CD4-positive, alpha-beta T cell (primary cell): ENCODE data around the gene ANKRD33B. TPM values are rescaled to one million over a fixed set of nuclear protein-coding genes. Genes with fewer than 3 reads are reported as not detected.

Experiments
- ATAC-seq: fragments of 200-7000 bp; cut with Tn5 transposase; one replicate; pipeline ENCODE4 v1.10.0; 2022; ENCODE audit warnings: mild to moderate bottlenecking; ENCODE audit not compliant: poor library complexity
- CTCF ChIA-PET: fragments of 350-600 bp; sonication (Branson Sonifier 250); formaldehyde crosslinking; loops from one replicate; lab custom pipeline; 2021; ENCODE audit warnings: antibody characterized with exemption, inconsistent platforms; lab: Charles Lee
- POLR2A ChIA-PET: fragments of 350-600 bp; sonication (Branson Sonifier 250); formaldehyde crosslinking; loops from one replicate; lab custom pipeline; 2021; ENCODE audit warnings: antibody characterized with exemption, inconsistent platforms; lab: Charles Lee
- DNase-seq, 14 experiments: peaks; one replicate each; pipeline ENCODE4 v3.0.0-alpha.2; 2013 to 2020; ENCODE audit warnings: mixed read lengths in 2 of 14
- H3K27ac ChIP-seq, 2 donors: one replicate each; pipeline versions ENCODE4 v1.5.1 to v1.7.0; 2013; ENCODE audit warnings: low read length in 2 of 2, low read depth in 1 of 2, mild to moderate bottlenecking in 1 of 2
- H3K27me3 ChIP-seq, 2 experiments: 1 replicate in 1 of 2; 2 replicates in 1 of 2; pipeline versions ENCODE4 v1.6.1 to v1.7.0; 2013; ENCODE audit warnings: low read length in 2 of 2, control low read depth in 1 of 2, mild to moderate bottlenecking in 1 of 2, moderate library complexity in 1 of 2; ENCODE audit not compliant: insufficient read depth in 2 of 2, control insufficient read depth in 1 of 2
- H3K36me3 ChIP-seq: one replicate; pipeline ENCODE4 v1.6.1; 2013; ENCODE audit warnings: low read length, control low read depth; ENCODE audit not compliant: insufficient read depth
- H3K4me1 ChIP-seq: one replicate; pipeline ENCODE4 v1.6.1; 2013; ENCODE audit warnings: low read length, control low read depth; ENCODE audit not compliant: insufficient read depth
- H3K4me3 ChIP-seq: one replicate; pipeline ENCODE4 v1.5.1; 2013; ENCODE audit warnings: mild to moderate bottlenecking, low read length, moderate library complexity
- H3K9me3 ChIP-seq, 2 experiments: 1 replicate in 1 of 2; 2 replicates in 1 of 2; pipeline versions ENCODE4 v1.6.1 to v1.7.0; 2013; ENCODE audit warnings: low read length in 2 of 2, mild to moderate bottlenecking in 2 of 2, control low read depth in 1 of 2, moderate library complexity in 1 of 2; ENCODE audit not compliant: control insufficient read depth in 1 of 2, insufficient read depth in 1 of 2
- H3K27ac Mint-ChIP-seq: one replicate; pipeline ENCODE4 v1.8.0; 2020; ENCODE audit warnings: mixed read lengths
- H3K27me3 Mint-ChIP-seq: one replicate; pipeline ENCODE4 v1.8.0; 2021; ENCODE audit warnings: mixed read lengths
- H3K36me3 Mint-ChIP-seq: one replicate; pipeline ENCODE4 v1.8.0; 2021; ENCODE audit warnings: low read depth, mixed read lengths
- H3K4me1 Mint-ChIP-seq: one replicate; pipeline ENCODE4 v1.8.0; 2021; ENCODE audit warnings: low read depth, mixed read lengths
- H3K4me3 Mint-ChIP-seq: one replicate; pipeline ENCODE4 v1.8.0; 2020; ENCODE audit warnings: mild to moderate bottlenecking, mixed read lengths
- H3K9me3 Mint-ChIP-seq: one replicate; pipeline ENCODE4 v1.8.0; 2020; ENCODE audit warnings: mixed read lengths
- CTCF ChIP-seq: fragments of 200-600 bp; IDR thresholded peaks from one replicate; pipeline ENCODE4 v1.8.0; 2022; ENCODE audit warnings: antibody characterized with exemption, mild to moderate bottlenecking
- intact Hi-C, 2 experiments: fragments of 100-400 bp; cut with DNase I in 1 of 2; cut with micrococcal nuclease in 1 of 2; formaldehyde crosslinking; loops; one replicate each; pipeline versions ENCODE4 v1.15.1 to v1.9.0; 2023 to 2025; cut with DNase I, micrococcal nuclease
- total RNA-seq, 174 experiments: library from RNA in 2 of 174; stranded (reverse) in 2 of 174; gene quantifications; one replicate each; pipeline ENCODE4 v1.2.3 and lab custom pipeline; 2021 to 2026

ANKRD33B gene
- total RNA-seq, 2 experiments from 2014 or later, result 0.99 to 1.3 TPM

GRCh38 chr5:10632110-10632761 is 68.4 kb downstream of the ANKRD33B start:
- DNase-seq (peak in 4 of 14 experiments; percentile 11 to 77 (median 62)), ATAC-seq (no peak)
- H3K27me3 Mint-ChIP-seq, result no peaks in the 10 kb centered on the region
- no peaks in the 10 kb centered on the region for H3K36me3 Mint-ChIP-seq
- intact Hi-C loops, result no loop called here
- H3K27ac Mint-ChIP-seq, result no peak overlapping the region
- peak overlapping the region; percentile 5 for H3K4me3 Mint-ChIP-seq
- Histone ChIP-seq H3K9me3 (no peaks in the 10 kb centered on the region), H3K27me3 (no peaks in the 10 kb centered on the region), H3K36me3 (no peaks in the 10 kb centered on the region), H3K4me1 (peaks cover 54% of the 10 kb centered on the region), H3K27ac (peak overlapping the region in 1 of 2 donors; percentile 22), H3K4me3 (peak overlapping the region; percentile 25)
- no peaks in the 10 kb centered on the region for H3K9me3 Mint-ChIP-seq
- TF ChIP-seq CTCF, result no peak
- peaks cover 46% of the 10 kb centered on the region for H3K4me1 Mint-ChIP-seq
- POLR2A ChIA-PET, result no interaction called here
- CTCF ChIA-PET, result no interaction called here

- Histone ChIP-seq H3K27me3 (no peaks in the 10 kb centered on the region), H3K27ac (no peak overlapping the region), H3K9me3 (peaks cover 0 to 10% of the 10 kb centered on the region in 2 experiments), H3K4me1 (peaks cover 47% of the 10 kb centered on the region), H3K36me3 (no peaks in the 10 kb centered on the region), H3K4me3 (no peak overlapping the region)
- Mint-ChIP-seq H3K9me3 (no peaks in the 10 kb centered on the region), H3K4me3 (peak overlapping the region; percentile 65), H3K27ac (peak overlapping the region; percentile 46), H3K27me3 (no peaks in the 10 kb centered on the region), H3K4me1 (peaks cover 37% of the 10 kb centered on the region), H3K36me3 (no peaks in the 10 kb centered on the region)
- DNase-seq (peak in 8 of 14 experiments; percentile 7 to 69 (median 34)), ATAC-seq (peak; percentile 61)
- CTCF ChIA-PET, result no interaction called here
- POLR2A ChIA-PET, result no interaction called here
- TF ChIP-seq CTCF, result no peak
- intact Hi-C loops, result no loop called here
These were observed 69.6 kb downstream of the ANKRD33B start for GRCh38 chr5:10633271-10634049.

GRCh38 chr5:10634050-10634449 is 70.2 kb downstream of the ANKRD33B start:
- ATAC-seq, result no peak
- H3K27ac ChIP-seq, result no peak overlapping the region
- H3K4me1 Mint-ChIP-seq, result peaks cover 37% of the 10 kb centered on the region

More at GRCh38 chr5:10634050-10634449, 70.2 kb downstream of the ANKRD33B start:
- POLR2A ChIA-PET, result no interaction called here
- H3K36me3 ChIP-seq, result no peaks in the 10 kb centered on the region
- H3K9me3 Mint-ChIP-seq, result no peaks in the 10 kb centered on the region
- H3K9me3 ChIP-seq, result peaks cover 0 to 11% of the 10 kb centered on the region in 2 experiments
- no peak for TF ChIP-seq CTCF
- peak overlapping the region; percentile 65 for H3K4me3 Mint-ChIP-seq
- no peaks in the 10 kb centered on the region for H3K36me3 Mint-ChIP-seq
- H3K4me1 ChIP-seq, result peaks cover 47% of the 10 kb centered on the region
- no peak for DNase-seq
- H3K27me3 ChIP-seq, result no peaks in the 10 kb centered on the region
- CTCF ChIA-PET, result no interaction called here
- H3K27ac Mint-ChIP-seq, result peak overlapping the region; percentile 46
- no peak overlapping the region for H3K4me3 ChIP-seq
- intact Hi-C loops, result no loop called here
- H3K27me3 Mint-ChIP-seq, result no peaks in the 10 kb centered on the region
